ENCODE results near the gene ILF3.

- TF ChIP-seq, protein P1, sequence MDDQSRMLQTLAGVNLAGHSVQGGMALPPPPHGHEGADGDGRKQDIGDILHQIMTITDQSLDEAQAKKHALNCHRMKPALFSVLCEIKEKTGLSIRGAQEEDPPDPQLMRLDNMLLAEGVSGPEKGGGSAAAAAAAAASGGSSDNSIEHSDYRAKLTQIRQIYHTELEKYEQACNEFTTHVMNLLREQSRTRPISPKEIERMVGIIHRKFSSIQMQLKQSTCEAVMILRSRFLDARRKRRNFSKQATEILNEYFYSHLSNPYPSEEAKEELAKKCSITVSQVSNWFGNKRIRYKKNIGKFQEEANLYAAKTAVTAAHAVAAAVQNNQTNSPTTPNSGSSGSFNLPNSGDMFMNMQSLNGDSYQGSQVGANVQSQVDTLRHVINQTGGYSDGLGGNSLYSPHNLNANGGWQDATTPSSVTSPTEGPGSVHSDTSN (IDR thresholded peaks at IDR 0.05) = no peak
- TF ChIP-seq EP300 (IDR thresholded peaks at IDR 0.05) (no peak), NPAS2 (CRISPR knock-in tag; IDR thresholded peaks at IDR 0.05; ENCODE audit: borderline replicate concordance) (no peak), CEBPB (IDR thresholded peaks at IDR 0.05) (no peak), CTCF (IDR thresholded peaks at IDR 0.05) (no peak), JUNB (IDR thresholded peaks at IDR 0.05) (no peak), KDM1A (IDR thresholded peaks at IDR 0.05; ENCODE audit: low read depth) (no peak), POLR2A (IDR thresholded peaks at IDR 0.05; ENCODE audit: low read length) (no peak), KDM5A (IDR thresholded peaks at IDR 0.05) (no peak), ZFP36 (IDR thresholded peaks at IDR 0.05; ENCODE audit: borderline replicate concordance, partially characterized antibody) (no peak), HDAC2 (IDR thresholded peaks at IDR 0.05) (no peak)
Observed at GRCh38 chr19:10708291-10708690, 54.1 kb downstream of the ILF3 start.
